K562 (cell line): ENCODE measurements around the gene QPRT. TPM values are rescaled to one million over a fixed set of nuclear protein-coding genes. Genes with fewer than 3 reads are reported as not detected.

ENCODE experiments used
- CBX2 ChIP-seq: fragments of 200-600 bp; sonication (generic); IDR thresholded peaks from one replicate; pipeline ENCODE4 v1.6.1; 2012; ENCODE audit warnings: mild to moderate bottlenecking, low read length, inconsistent platforms; ENCODE audit not compliant: insufficient read depth, poor library complexity, severe bottlenecking
- FOSL1 ChIP-seq: fragments of 200-800 bp; sonication (Bioruptor generic); conservative IDR thresholded peaks from 2 replicates; pipeline ENCODE4 v1.6.1; 2016; ENCODE audit warnings: missing genetic modification characterization, missing compliant biosample characterization
- FOXP1 ChIP-seq: sonication (generic); formaldehyde crosslinking; IDR thresholded peaks from 2 replicates; pipeline ENCODE4 v1.8.0; 2022; ENCODE audit warnings: mild to moderate bottlenecking, missing genetic modification reagents
- GTF2A2 ChIP-seq: IDR thresholded peaks from 2 replicates; pipeline ENCODE4 v1.6.1; 2016; ENCODE audit warnings: mild to moderate bottlenecking, missing genetic modification characterization, missing compliant biosample characterization
- HDAC6 ChIP-seq: IDR thresholded peaks from 2 replicates; pipeline ENCODE4 v1.6.1; 2012; ENCODE audit warnings: low read depth, mild to moderate bottlenecking, control low read depth, inconsistent platforms, low read length, moderate library complexity
- HOXB6 ChIP-seq: fragments of 250-450 bp; sonication (Bioruptor Pico); IDR thresholded peaks from 2 replicates; pipeline ENCODE4 v1.5.1; 2022; ENCODE audit warnings: mild to moderate bottlenecking, borderline replicate concordance
- MED1 ChIP-seq: sonication (generic); formaldehyde crosslinking; IDR thresholded peaks from 2 replicates; pipeline ENCODE4 v1.8.1; 2023; ENCODE audit warnings: missing genetic modification reagents, borderline replicate concordance
- MTA1 ChIP-seq: fragments of 450-650 bp; IDR thresholded peaks from 2 replicates; pipeline ENCODE4 v1.6.1; 2017; ENCODE audit warnings: borderline replicate concordance
- NBN ChIP-seq: fragments of 450-650 bp; IDR thresholded peaks from 2 replicates; pipeline ENCODE4 v1.6.1; 2016; ENCODE audit warnings: low read depth, mild to moderate bottlenecking
- PYGO2 ChIP-seq: fragments of 450-650 bp; IDR thresholded peaks from 2 replicates; pipeline ENCODE4 v1.6.1; 2016; ENCODE audit warnings: mild to moderate bottlenecking, missing genetic modification characterization, moderate library complexity, missing compliant biosample characterization
- SMC3 ChIP-seq: conservative IDR thresholded peaks from 2 replicates; pipeline ENCODE4 v1.6.1; 2011; ENCODE audit warnings: low read depth, low read length, improper control_type of control experiment; ENCODE audit not compliant: insufficient read depth
- ZBED1 ChIP-seq: IDR thresholded peaks from 2 replicates; pipeline ENCODE4 v1.6.1; 2014
- ZNF174 ChIP-seq: fragments of 250-450 bp; sonication (Bioruptor Pico); IDR thresholded peaks from 2 replicates; pipeline ENCODE4 v1.4.0; 2020; ENCODE audit warnings: mild to moderate bottlenecking
- ZNF695 ChIP-seq: fragments of 450-650 bp; formaldehyde crosslinking; IDR thresholded peaks from 2 replicates; pipeline ENCODE4 v1.4.0; 2020; ENCODE audit warnings: mild to moderate bottlenecking, moderate library complexity
- polyA plus RNA-seq, 8 experiments: library from polyadenylated mRNA; depleted of rRNA in 4 of 8; stranded (reverse) in 5 of 8; unstranded in 3 of 8; fragments of >200 nt; fragmentation: Nextera tagmentation in 2 of 8; fragmentation: Illumina TruSeq in 1 of 8; extraction: Ambion mirVana in 2 of 8; extraction: Trizol in 1 of 8; gene quantifications; 2 replicates each; pipeline versions ENCODE4 v1.2.1 to v1.2.3, GENCODE V29; 2011 to 2014; ENCODE audit warnings: inconsistent platforms in 1 of 8, missing spikeins in 1 of 8
- total RNA-seq, 7 experiments: library from RNA; depleted of rRNA in 6 of 7; stranded (reverse); fragments of >200 nt in 6 of 7; fragmentation: Illumina TruSeq in 2 of 7; extraction: Trizol in 2 of 7; gene quantifications; 2 replicates each; pipeline versions ENCODE4 v1.2.1 to v1.2.3, GENCODE V29; 2011 to 2021; ENCODE audit warnings: low replicate concordance in 1 of 7
- TF ChIP-seq, protein P1 (sequence below): fragments of 250-450 bp; sonication (Bioruptor Pico); IDR thresholded peaks from 2 replicates; pipeline ENCODE4 v1.5.0; 2020; ENCODE audit warnings: mild to moderate bottlenecking
- TF ChIP-seq, protein P2 (sequence below): fragments of 150-350 bp; conservative IDR thresholded peaks from 2 replicates; pipeline ENCODE4 v1.6.1; 2014; ENCODE audit warnings: low read length
- TF ChIP-seq, protein P3 (sequence below), 2 experiments: fragments of 450-650 bp; conservative IDR thresholded peaks; 2 replicates each; pipeline ENCODE4 v1.6.1; 2017; ENCODE audit warnings: mild to moderate bottlenecking in 2 of 2, moderate library complexity in 2 of 2
- TF ChIP-seq, protein P4 (sequence below): fragments of 250-450 bp; sonication (Bioruptor Pico); IDR thresholded peaks from 2 replicates; pipeline ENCODE4 v1.5.0; 2020; ENCODE audit warnings: mild to moderate bottlenecking, borderline replicate concordance
- TF ChIP-seq, protein P5 (sequence below): sonication (generic); formaldehyde crosslinking; IDR thresholded peaks from 2 replicates; pipeline ENCODE4 v1.9.0; 2022; ENCODE audit warnings: mild to moderate bottlenecking, missing genetic modification reagents

QPRT gene
- total and polyA plus RNA-seq, 9 of the 15 experiments (the other 6 are each of a cell fraction or from before 2014, with no cell fraction given): 7.7 to 112 (median 64.1) TPM

DNA sequence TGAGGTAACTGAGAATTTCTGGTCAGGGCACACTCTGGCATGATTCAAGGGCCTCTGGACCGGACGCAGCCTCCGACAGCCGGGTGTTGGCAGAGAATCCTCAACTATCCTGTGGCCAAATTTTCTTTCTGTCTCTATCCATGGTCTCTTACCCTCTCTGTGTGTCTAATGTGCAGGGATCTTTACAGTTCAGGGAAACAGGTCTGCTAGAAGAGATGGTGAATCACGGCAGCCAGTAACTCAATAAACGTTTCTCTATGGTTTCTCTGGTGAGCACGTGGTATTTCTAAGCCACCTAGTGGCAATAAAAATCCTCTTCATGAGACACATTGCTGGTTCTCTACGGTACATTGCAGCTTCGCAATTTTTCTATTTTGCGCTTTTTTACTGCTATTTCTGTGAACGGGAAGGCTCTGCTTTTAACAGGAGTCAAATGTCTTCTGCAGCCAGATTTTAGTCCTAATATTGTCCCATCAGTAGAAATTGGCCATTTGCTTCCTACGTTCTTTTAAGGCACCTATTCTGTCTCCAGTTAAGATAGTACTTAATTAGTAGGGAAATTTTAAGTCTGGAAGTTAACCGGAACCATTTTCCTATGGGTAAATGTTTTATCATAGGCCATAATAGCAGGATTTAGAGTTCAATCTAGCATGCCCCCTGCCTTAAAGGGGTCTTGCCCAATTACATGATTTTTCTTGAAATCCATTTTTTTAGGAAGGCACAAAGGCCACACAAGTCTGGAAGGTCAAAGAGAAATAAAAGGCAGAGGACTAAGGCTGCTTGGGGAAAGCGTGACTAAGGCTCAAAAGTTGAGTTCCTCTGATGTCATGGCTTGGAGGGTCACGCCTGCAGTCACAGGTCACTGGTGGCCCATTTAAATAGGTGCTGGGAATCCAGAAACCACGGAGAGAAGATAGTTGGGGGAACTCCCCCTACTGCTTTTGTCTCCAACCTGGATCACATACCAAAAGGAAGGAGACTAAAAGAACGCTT, 31.5 kb downstream of the QPRT start (continued):
- TF ChIP-seq, protein P1, sequence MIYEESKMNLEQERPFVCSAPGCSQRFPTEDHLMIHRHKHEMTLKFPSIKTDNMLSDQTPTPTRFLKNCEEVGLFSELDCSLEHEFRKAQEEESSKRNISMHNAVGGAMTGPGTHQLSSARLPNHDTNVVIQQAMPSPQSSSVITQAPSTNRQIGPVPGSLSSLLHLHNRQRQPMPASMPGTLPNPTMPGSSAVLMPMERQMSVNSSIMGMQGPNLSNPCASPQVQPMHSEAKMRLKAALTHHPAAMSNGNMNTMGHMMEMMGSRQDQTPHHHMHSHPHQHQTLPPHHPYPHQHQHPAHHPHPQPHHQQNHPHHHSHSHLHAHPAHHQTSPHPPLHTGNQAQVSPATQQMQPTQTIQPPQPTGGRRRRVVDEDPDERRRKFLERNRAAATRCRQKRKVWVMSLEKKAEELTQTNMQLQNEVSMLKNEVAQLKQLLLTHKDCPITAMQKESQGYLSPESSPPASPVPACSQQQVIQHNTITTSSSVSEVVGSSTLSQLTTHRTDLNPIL: no peak
- TF ChIP-seq PYGO2 (tag): no peak
- TF ChIP-seq, protein P2, sequence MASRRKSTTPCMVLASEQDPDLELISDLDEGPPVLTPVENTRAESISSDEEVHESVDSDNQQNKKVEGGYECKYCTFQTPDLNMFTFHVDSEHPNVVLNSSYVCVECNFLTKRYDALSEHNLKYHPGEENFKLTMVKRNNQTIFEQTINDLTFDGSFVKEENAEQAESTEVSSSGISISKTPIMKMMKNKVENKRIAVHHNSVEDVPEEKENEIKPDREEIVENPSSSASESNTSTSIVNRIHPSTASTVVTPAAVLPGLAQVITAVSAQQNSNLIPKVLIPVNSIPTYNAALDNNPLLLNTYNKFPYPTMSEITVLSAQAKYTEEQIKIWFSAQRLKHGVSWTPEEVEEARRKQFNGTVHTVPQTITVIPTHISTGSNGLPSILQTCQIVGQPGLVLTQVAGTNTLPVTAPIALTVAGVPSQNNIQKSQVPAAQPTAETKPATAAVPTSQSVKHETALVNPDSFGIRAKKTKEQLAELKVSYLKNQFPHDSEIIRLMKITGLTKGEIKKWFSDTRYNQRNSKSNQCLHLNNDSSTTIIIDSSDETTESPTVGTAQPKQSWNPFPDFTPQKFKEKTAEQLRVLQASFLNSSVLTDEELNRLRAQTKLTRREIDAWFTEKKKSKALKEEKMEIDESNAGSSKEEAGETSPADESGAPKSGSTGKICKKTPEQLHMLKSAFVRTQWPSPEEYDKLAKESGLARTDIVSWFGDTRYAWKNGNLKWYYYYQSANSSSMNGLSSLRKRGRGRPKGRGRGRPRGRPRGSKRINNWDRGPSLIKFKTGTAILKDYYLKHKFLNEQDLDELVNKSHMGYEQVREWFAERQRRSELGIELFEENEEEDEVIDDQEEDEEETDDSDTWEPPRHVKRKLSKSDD: no peak
- no peak for TF ChIP-seq FOXP1
- no peak for TF ChIP-seq MED1 (CRISPR knock-in tag)
- TF ChIP-seq ZNF695: no peak
- no peak for TF ChIP-seq HDAC6
- TF ChIP-seq NBN: no peak
- no peak for TF ChIP-seq MTA1
- no peak for TF ChIP-seq ZBED1
- TF ChIP-seq, protein P3, sequence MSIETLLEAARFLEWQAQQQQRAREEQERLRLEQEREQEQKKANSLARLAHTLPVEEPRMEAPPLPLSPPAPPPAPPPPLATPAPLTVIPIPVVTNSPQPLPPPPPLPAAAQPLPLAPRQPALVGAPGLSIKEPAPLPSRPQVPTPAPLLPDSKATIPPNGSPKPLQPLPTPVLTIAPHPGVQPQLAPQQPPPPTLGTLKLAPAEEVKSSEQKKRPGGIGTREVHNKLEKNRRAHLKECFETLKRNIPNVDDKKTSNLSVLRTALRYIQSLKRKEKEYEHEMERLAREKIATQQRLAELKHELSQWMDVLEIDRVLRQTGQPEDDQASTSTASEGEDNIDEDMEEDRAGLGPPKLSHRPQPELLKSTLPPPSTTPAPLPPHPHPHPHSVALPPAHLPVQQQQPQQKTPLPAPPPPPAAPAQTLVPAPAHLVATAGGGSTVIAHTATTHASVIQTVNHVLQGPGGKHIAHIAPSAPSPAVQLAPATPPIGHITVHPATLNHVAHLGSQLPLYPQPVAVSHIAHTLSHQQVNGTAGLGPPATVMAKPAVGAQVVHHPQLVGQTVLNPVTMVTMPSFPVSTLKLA (conservative IDR thresholded peaks at IDR 0.05): peak; percentile 91
- 0 out of 2 replicates have a peak, but pooled peaks have one; percentile 46 for TF ChIP-seq SMC3
- TF ChIP-seq CBX2: no peak
- TF ChIP-seq, protein P4, sequence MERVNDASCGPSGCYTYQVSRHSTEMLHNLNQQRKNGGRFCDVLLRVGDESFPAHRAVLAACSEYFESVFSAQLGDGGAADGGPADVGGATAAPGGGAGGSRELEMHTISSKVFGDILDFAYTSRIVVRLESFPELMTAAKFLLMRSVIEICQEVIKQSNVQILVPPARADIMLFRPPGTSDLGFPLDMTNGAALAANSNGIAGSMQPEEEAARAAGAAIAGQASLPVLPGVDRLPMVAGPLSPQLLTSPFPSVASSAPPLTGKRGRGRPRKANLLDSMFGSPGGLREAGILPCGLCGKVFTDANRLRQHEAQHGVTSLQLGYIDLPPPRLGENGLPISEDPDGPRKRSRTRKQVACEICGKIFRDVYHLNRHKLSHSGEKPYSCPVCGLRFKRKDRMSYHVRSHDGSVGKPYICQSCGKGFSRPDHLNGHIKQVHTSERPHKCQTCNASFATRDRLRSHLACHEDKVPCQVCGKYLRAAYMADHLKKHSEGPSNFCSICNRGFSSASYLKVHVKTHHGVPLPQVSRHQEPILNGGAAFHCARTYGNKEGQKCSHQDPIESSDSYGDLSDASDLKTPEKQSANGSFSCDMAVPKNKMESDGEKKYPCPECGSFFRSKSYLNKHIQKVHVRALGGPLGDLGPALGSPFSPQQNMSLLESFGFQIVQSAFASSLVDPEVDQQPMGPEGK (CRISPR knock-in tag): no peak
- no peak for TF ChIP-seq GTF2A2 (tag)
- no peak for TF ChIP-seq FOSL1 (tag)
- TF ChIP-seq ZNF174: no peak
- TF ChIP-seq HOXB6: no peak
- TF ChIP-seq, protein P5, sequence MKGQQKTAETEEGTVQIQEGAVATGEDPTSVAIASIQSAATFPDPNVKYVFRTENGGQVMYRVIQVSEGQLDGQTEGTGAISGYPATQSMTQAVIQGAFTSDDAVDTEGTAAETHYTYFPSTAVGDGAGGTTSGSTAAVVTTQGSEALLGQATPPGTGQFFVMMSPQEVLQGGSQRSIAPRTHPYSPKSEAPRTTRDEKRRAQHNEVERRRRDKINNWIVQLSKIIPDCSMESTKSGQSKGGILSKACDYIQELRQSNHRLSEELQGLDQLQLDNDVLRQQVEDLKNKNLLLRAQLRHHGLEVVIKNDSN: peak; percentile 86
